ENCODE measurements around the gene DHRS1.
A peak's percentile ranks its signal among the peaks of the same experiment; 100 is the strongest.

Gene DHRS1

GRCh38 chr14:24327303-24327702 lies 27.7 kb upstream of the DHRS1 start:
- no peak for DNase-seq

DNA sequence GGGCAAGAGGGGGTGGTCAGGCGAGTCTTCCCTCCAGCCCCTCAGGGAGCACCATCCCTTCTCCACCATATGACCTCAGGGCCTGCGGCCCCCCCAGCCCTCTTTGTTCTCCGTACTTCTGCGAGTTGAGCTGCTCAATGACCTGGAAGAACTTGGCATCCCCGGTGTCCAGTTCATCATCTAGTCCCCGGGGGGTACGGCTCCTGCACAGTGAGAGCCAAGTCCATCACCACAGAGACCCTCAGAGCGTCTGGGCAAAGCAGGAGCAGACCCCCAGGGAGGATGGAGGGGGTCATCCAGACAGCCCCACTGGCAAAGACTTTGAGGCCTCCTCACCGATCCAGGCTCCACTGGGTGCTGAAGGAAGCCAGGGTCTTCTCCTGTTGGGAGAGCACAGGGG lies 26.4 kb upstream of the DHRS1 start:
- DNase-seq: no peak

GRCh38 chr14:24325041-24325530 lies 25.5 kb upstream of the DHRS1 start:
- no peak for DNase-seq

DNA sequence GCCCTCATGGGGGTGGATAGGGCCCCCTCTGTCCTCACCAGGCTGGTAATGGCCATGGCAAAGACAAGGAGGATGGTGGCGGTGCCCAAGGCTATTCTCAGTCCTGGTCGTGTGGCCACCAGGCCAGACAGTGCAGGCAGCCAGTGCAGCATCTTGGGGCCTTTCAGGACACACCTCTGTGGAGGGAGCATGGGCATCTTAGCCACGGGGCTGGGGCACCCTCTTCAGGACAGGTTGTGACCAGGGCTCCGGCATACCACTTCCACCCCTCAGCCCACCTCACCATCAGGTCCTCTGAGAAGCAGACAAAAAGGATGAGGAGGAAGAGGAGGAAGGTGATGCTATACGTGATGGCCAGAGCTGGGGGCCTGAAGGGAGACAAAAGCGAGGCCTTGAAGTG lies 24.4 kb upstream of the DHRS1 start:
- DNase-seq: no peak

- no peak for DNase-seq
Measured at GRCh38 chr14:24323341-24323740, 23.8 kb upstream of the DHRS1 start.

DNA sequence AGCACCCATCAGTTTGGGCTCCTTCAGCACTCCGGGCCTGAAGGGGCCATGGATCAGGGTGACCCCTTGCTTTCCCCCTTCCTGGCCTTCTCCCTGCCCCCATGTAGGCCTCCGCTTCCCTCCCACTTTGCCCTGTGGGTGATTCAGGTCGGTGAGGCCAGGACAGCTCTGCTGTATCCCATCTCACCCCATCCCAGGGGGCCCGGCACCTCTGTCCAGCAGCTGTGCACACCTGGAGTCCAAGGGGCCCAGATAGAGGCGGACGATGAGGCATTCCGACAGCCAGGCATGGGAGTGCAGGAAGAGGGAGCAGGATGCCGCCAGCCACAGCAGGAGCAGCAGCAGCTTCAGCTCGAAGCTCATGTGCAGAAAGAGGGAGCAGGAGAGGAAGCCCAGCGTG lies 23.1 kb upstream of the DHRS1 start:
- DNase-seq: no peak

DNA sequence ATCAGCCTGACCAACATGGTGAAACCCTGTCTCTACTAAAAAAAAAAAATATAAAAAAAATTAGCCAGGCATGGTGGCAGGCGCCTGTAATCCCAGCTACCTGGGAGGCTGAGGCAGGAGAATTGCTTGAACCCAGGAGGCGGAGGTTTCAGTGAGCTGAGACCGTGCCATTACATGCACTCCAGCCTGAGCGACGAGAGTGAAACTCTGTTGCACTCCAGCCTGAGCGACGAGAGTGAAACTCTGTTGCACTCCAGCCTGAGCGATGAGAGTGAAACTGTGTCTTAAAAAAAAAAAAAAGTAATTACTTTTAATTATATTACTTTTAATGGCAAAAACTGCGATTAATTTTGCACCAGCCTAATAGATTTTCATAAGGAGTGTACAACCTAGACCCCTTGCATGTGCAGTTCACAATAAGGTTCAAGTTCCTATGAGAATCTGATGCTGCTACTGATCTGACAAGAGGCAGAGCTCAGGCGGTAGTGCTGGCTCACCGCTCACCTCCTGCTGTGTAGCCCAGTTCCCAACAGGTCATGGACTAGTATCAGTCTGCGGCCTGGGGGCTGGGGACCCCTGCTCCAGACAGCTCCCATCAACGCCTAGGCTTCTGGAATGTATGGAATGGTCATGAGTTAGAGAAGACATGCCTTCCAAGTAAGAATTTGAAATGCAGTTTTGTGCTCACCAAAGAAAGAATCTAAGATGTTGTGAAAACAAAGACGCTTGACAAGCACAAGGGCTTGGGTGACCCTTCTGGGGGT lies 21.8 kb upstream of the DHRS1 start:
- no peak for DNase-seq

DNA sequence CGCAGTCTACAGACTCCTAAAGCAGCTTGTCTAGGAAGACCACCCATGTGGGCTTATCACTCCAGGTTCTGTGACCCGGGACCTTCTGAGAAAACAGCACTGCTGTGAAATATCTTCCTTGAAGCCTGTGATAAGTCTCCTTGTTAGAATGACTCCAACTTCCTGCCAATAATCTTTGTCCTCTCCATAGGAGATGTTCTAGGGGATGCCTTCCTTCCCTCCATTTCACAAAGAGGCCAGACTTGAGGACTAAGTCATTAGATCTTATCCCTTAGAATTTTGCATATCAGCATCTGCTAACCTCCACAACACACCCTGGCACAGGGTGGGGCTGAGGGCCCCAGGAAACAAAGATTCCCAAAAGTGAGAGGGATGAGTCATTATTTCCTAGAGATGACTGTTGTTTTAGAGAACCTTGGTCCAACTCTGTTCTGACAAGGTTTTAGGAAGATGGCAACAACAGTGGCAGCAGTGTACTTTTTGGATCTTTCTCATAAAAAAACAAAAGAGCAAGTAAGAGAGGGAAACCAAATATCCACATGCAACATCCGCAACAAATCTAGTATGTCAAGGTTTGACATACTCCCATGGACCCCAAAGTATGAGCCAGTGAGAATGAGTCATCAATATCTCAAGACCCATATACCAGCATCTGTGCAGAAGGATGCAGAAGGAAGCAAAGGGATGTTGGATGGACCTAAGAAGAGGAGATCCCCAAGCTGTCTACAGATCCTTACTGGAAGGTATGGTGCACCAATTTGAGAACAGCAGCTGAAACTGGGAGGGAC lies 17.8 kb upstream of the DHRS1 start:
- DNase-seq: no peak

DNA sequence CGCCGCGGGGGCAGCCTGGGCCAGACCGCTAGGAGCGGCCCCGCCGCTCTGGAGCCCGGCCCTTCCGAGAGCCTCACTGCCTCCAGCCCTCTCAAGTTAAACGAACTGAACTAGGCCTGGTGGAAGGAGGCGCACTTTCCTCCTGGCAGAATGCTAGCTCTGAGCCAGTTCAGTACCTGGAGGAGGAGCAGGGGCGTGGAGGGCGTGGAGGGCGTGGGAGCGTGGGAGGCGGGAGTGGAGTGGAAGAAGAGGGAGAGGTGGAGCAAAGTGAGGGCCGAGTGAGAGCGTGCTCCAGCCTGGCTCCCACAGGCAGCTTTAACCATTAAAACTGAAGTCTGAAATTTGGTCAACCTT lies 17.0 kb upstream of the DHRS1 start:
- DNase-seq: no peak

DNA sequence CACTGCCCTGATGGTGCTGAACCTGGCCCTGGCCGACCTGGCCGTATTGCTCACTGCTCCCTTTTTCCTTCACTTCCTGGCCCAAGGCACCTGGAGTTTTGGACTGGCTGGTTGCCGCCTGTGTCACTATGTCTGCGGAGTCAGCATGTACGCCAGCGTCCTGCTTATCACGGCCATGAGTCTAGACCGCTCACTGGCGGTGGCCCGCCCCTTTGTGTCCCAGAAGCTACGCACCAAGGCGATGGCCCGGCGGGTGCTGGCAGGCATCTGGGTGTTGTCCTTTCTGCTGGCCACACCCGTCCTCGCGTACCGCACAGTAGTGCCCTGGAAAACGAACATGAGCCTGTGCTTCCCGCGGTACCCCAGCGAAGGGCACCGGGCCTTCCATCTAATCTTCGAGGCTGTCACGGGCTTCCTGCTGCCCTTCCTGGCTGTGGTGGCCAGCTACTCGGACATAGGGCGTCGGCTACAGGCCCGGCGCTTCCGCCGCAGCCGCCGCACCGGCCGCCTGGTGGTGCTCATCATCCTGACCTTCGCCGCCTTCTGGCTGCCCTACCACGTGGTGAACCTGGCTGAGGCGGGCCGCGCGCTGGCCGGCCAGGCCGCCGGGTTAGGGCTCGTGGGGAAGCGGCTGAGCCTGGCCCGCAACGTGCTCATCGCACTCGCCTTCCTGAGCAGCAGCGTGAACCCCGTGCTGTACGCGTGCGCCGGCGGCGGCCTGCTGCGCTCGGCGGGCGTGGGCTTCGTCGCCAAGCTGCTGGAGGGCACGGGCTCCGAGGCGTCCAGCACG lies 16.4 kb upstream of the DHRS1 start:
- DNase-seq: no peak

- DNase-seq: no peak
Measured at GRCh38 chr14:24315243-24315806, 15.7 kb upstream of the DHRS1 start.

GRCh38 chr14:24314377-24315193 lies 15.0 kb upstream of the DHRS1 start:
- DNase-seq: no peak

DNA sequence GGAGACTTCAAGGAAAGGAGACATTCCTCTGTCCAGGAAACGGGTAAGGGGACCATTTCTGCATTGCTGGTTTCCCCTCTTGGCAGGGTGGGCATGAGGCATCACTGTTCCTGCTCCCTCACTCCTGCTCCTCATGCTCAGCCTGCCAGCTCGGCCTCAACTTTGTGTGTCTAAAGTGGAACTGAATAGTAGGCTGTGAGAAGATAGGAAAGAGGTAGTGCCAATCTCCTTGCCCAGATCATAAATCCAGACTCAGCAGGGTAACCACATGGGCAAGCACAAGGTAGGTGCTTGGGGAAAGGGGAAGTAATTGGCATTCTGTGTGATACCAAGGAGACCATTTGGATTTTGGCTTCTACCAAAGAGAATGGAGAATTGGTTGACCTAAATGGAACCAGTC lies 14.3 kb upstream of the DHRS1 start:
- DNase-seq: no peak

DNA sequence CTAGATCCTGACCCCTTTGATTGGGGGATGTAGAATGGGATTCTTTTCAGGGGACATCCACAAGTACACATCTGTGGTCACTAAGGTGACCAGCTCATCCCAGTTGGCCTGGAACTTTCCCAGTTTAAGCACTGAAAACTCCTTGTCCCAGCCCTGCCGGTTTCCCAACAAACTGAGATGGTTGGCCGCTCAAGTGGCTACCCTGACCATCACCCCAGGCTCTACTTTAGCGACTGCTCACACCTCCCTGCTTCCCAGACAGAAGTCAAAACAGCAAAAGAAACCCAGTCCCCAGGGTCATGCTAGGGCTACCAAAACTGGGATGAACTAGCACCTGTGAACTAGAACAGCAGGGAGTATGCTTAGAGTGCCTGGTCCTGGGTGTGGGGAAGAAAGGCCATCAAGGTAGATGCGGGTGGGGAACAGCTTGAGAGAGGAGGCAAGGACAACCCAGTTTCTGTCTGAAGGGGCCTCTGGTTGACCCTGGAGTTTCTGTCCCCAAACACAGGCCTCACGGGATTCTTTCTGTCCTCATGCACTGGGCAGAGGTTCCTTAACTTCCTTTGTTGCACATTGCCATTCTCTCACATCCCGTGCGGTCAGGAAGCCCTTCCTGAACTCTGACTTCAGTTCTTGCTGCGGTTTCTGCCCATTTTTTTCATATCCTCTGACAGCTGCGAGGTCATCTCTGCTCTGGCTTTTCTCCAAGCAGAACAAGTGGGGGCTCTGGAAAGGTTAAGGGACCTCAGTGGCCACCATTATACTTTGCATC lies 13.3 kb upstream of the DHRS1 start:
- DNase-seq: no peak

DNA sequence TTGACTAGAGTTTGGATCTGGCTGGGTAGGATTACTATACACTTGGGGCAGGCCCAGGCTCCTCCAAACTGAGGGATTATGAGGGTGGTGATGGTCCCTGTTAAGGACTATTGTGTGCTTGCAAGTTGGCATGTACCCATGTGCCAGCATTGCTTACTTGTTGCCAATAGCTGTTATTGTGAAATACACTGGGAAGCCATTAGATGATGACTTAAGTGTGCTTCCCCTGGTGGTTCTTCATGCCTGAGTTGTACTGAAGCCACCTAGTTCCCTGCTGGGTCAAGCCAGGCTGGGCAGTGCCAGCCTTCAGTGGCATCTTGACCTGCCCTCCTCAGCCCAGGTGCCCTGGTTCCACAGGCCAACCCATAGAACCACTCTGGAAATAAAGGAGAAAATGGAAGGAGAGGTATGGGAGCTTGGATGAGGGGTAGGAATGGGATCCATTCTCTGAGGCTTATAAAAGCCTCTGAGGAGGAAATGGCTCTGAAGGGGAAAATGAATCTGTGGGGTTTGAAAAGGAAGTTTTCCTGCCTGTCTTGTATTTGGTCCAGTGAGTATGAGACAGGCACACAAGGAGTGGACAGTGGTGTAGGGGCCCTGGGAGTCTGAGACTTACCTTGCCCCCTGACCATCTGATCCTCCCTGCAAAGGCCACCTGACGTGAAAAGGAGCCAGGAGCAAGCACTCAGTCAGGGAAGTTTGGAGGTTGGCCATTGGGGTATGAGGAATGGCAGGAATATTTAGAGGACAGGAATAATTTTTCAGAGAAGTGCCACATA lies 12.4 kb upstream of the DHRS1 start:
- DNase-seq: no peak

DNA sequence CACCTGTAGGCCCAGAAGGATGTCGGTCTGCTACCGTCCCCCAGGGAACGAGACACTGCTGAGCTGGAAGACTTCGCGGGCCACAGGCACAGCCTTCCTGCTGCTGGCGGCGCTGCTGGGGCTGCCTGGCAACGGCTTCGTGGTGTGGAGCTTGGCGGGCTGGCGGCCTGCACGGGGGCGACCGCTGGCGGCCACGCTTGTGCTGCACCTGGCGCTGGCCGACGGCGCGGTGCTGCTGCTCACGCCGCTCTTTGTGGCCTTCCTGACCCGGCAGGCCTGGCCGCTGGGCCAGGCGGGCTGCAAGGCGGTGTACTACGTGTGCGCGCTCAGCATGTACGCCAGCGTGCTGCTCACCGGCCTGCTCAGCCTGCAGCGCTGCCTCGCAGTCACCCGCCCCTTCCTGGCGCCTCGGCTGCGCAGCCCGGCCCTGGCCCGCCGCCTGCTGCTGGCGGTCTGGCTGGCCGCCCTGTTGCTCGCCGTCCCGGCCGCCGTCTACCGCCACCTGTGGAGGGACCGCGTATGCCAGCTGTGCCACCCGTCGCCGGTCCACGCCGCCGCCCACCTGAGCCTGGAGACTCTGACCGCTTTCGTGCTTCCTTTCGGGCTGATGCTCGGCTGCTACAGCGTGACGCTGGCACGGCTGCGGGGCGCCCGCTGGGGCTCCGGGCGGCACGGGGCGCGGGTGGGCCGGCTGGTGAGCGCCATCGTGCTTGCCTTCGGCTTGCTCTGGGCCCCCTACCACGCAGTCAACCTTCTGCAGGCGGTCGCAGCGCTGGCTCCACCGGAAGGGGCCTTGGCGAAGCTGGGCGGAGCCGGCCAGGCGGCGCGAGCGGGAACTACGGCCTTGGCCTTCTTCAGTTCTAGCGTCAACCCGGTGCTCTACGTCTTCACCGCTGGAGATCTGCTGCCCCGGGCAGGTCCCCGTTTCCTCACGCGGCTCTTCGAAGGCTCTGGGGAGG lies 11.3 kb upstream of the DHRS1 start, which contains the start of gene LTB4R:
LTB4R (plus strand) TSS at position 857 of the 959 bp plus-strand sequence. CDS start 4,150 bp downstream, outside the sequence.
- DNase-seq: peak; percentile 65

DNA sequence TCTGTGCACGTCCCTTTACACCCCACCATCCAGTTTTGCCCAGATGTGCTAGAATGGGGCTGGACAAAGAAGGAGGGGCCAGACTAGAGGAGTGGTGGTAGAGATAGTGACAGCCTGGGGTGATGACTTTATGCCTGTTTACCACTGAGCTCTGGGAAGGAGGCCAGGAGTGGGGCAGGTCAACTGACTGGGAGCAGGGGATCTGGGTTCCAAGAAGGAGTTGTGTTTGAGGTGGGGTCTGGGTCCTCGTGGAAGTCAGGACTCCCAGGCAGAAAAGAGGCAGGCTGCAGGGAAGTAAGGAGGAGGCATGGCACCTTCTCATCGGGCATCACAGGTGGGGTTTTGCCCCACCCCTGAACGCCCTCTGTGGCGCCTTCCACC lies 10.7 kb upstream of the DHRS1 start:
- no peak for DNase-seq

DNA sequence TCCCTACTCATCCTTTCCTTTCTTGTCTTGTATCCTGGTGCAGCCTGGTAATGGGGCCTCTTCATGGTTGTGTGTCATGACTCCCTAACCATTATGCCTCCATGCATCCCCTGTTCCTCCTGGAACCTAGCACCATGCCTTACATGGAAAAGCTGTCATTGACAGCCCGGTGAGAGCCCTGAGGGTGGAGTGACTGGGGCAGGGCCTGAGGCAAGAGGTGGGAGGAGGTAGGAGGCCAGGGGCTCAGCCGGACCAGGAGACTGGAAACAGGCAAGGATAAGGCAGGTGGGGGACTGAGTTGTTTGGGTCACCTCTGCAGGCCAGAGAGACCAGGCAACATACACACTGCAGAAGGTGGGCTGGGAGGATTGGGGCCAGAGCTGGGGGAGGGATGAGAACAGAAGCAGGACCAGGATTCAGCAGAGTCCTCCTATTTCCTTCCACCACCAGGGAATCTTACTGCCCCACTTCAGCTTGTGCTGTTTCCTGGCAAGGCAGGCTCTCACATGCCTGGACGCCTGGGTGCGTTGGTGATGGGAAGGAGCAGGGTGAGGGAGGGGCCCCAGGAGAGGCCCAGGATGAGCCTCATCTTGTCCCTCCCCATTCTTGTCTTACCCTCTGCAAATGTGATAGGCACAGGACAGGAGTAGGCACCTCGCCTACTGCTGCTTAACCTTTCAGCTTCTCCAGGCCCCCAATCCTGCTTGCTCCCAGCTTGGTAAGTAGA lies 10.1 kb upstream of the DHRS1 start, which contains the start of gene LTB4R2:
LTB4R2 (plus strand) TSS at position 603 of the 727 bp plus-strand sequence. CDS start 525 bp downstream, outside the sequence.
- DNase-seq: no peak
